Fibroblast of skin of abdomen (primary cell): ENCODE data around the gene NIM1K.
"Not testable (repeated sequence)": the region's sequence is repeated elsewhere in the genome, so short reads cannot be mapped to it uniquely, and the experiment has no call there.

ENCODE experiments used
- DNase-seq: peaks from one replicate; pipeline ENCODE4 v3.0.0-alpha.2; 2013

Gene NIM1K

DNA sequence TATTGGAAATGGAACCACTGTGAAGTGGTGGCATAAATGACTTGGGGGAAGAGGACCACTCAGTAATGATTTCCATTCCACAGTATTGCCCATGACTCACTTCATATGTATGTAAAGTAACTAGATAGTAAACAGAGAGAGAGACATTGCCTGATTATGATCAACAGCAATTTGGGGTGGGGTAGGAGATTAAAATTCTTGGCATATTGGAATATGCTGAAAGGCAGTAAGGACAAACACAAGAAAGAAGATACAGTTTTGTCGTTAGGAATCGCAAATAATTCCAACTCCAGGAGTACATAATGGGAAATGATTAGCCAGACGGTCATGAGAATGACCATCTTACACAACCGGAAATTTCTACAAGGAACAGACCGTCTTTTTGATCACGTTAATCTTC, 122.7 kb downstream of the NIM1K start:
- no peak for DNase-seq

DNA sequence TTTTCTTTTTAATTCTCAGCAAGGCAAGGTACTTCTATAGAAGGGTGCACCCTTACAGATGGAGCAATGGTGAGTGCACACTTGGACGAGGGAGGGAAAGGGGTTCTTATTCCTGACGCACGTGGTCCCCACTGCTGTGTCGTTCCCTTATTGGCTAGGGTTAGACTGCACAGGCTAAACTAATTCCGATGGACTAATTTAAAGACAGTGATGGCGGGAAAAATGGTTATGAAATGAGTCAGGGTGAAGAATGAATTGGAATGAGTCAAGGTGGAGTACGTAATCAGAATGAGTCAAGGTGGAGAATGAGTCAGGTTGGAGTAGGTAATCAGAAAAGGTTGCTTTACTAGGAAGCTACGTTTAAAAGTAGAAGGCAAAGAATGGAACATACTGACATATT, 123.2 kb downstream of the NIM1K start:
- no peak for DNase-seq

DNA sequence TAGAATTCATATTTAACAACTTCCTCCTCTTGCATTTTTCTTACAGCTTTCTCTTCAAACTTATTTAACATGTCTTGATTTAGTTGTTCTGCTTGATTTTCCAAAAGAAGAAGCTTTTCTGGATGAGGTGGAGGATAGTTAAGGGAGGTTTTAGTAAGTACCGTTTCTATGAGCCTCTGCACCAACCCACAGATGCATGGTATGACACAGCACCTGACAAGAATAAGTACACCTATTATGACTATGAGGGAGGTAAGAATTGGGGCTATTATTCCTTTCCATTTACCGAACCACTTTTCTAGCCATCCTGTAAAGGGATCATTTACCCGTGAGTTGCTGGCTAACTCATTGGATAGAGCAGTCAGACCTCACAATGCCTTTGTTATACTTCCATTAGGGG, 123.7 kb downstream of the NIM1K start:
- no peak for DNase-seq

GRCh38 chr5:43316421-43316820, 124.4 kb downstream of the NIM1K start:
- DNase-seq = no peak

- DNase-seq = no peak
Measured at GRCh38 chr5:43320846-43321245, 128.8 kb downstream of the NIM1K start.

DNA sequence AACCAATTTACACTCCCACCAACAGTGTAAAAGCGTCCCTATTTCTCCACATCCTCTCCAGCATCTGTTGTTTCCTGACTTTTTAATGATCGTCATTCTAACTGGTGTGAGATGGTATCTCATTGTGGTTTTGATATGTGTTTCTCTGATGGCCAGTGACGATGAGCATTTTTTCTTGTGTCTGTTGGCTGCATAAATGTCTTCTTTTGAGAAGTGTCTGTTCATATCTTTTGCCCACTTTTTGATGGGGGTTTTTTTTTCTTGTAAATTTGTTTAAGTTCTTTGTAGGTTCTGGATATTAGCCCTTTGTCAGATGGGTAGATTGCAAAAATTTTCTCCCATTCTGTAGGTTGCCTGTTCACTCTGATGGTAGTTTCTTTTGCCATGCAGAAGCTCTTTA, 131.5 kb downstream of the NIM1K start:
- DNase-seq = not testable (repeated sequence)

- not testable (repeated sequence) for DNase-seq
Measured at GRCh38 chr5:43325624-43326023, 133.6 kb downstream of the NIM1K start.
